GM12873 (cell line): ENCODE data around the gene XPC.

ENCODE experiments used
- TF ChIP-seq, protein P1 (sequence below): IDR thresholded peaks from 2 replicates; pipeline ENCODE4 v1.5.1; 2012; ENCODE audit warnings: low read depth, mild to moderate bottlenecking, moderate library complexity, low read length, control low read depth; ENCODE audit not compliant: insufficient read depth; ENCODE audit errors: missing control alignments

The XPC gene

DNA sequence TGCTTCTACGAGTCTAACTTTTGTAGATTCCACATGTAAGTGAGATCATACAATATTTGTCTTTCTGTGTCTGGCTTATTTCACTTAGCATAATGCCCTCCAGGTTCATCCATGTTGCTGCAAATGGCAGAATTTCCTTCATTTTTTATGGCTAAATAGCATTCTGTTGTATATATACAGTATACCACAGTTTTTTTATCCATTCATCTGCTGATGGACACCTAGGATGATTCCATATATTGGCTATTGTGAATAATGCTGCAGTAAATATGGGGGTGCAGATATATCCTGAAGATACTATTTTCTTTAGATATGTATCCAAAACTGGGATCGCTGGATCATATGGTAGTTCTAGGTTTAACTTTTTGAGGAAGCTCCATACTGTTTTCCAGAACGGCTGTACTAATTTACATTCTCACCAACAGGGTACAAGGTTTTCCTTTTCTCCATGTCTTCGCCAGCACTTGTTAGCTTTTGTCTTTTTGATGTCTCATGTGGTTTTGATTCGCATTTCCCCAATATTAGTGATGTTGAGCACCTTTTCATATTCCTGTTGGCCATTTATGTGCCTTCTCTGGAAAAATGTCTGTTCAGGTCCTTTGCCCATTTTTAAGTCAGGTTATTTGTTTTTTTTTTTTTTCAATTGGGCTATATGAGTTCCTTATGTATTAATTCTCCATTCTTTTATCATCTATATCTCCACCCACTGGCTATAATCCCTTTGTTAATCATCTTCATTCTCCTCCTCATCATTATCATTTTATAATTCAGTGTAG is 80.6 kb downstream of the XPC start:
- TF ChIP-seq, protein P1, sequence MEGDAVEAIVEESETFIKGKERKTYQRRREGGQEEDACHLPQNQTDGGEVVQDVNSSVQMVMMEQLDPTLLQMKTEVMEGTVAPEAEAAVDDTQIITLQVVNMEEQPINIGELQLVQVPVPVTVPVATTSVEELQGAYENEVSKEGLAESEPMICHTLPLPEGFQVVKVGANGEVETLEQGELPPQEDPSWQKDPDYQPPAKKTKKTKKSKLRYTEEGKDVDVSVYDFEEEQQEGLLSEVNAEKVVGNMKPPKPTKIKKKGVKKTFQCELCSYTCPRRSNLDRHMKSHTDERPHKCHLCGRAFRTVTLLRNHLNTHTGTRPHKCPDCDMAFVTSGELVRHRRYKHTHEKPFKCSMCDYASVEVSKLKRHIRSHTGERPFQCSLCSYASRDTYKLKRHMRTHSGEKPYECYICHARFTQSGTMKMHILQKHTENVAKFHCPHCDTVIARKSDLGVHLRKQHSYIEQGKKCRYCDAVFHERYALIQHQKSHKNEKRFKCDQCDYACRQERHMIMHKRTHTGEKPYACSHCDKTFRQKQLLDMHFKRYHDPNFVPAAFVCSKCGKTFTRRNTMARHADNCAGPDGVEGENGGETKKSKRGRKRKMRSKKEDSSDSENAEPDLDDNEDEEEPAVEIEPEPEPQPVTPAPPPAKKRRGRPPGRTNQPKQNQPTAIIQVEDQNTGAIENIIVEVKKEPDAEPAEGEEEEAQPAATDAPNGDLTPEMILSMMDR: no peak

DNA sequence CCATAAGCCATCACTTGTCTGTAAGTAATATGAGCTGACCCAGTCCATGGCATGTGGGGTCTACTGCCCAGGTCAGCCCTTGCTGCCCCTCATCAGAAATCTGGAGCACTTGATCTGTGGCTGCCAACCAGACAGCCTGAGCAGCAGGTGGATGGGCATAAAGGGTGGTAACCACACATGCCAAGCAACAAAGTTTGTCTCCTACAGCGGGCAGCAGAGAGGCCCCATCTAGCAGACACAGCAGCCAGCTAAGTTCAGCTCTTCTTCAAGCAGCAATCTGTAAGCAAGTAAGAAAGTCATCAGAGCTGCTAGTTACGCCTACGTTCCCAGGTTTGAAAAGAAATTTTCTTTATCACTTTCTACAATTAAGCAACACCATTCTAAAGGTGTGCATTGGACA is 81.7 kb downstream of the XPC start:
- TF ChIP-seq, protein P1: no peak
